H9 (cell line): Measurements from ENCODE around the gene FBXL16. TPM values are rescaled to one million over a fixed set of nuclear protein-coding genes. Genes with fewer than 3 reads are reported as not detected.

Experiments
- DNase-seq: peaks from one replicate; pipeline ENCODE4 v3.0.0-alpha.2; 2017
- H2AFZ ChIP-seq: one replicate; pipeline ENCODE4 v1.6.1; 2013; ENCODE audit warnings: mild to moderate bottlenecking, low read length, control low read depth, moderate library complexity
- H2AK5ac ChIP-seq: 2 replicates; pipeline ENCODE4 v1.6.1; 2013; ENCODE audit warnings: low read length, control low read depth, mixed read lengths; ENCODE audit not compliant: insufficient read length
- H2BK120ac ChIP-seq: one replicate; pipeline ENCODE4 v1.6.1; 2013; ENCODE audit warnings: low read depth, mild to moderate bottlenecking, low read length, control low read depth, inconsistent platforms; ENCODE audit not compliant: poor library complexity, severe bottlenecking
- H2BK12ac ChIP-seq: 2 replicates; pipeline ENCODE4 v1.6.1; 2013; ENCODE audit warnings: low read length, control low read depth, mixed read lengths, low read depth; ENCODE audit not compliant: insufficient read length
- H2BK15ac ChIP-seq: 2 replicates; pipeline ENCODE4 v1.6.1; 2013; ENCODE audit warnings: low read depth, low read length, control low read depth
- H2BK20ac ChIP-seq: one replicate; pipeline ENCODE4 v1.6.1; 2013; ENCODE audit warnings: low read depth, mild to moderate bottlenecking, low read length, control low read depth, inconsistent platforms; ENCODE audit not compliant: poor library complexity, severe bottlenecking
- H2BK5ac ChIP-seq: 2 replicates; pipeline ENCODE4 v1.6.1; 2013; ENCODE audit warnings: low read length, control low read depth, mixed read lengths; ENCODE audit not compliant: insufficient read length
- H3K14ac ChIP-seq: 2 replicates; pipeline ENCODE4 v1.6.1; 2013; ENCODE audit warnings: low read length, control low read depth; ENCODE audit not compliant: insufficient read depth
- H3K18ac ChIP-seq: 2 replicates; pipeline ENCODE4 v1.6.1; 2013; ENCODE audit warnings: low read depth, mild to moderate bottlenecking, mixed read lengths, low read length, control low read depth; ENCODE audit not compliant: insufficient read length
- H3K23ac ChIP-seq: 2 replicates; pipeline ENCODE4 v1.6.1; 2013; ENCODE audit warnings: low read length, control low read depth, mixed read lengths, low read depth; ENCODE audit not compliant: insufficient read length
- H3K23me2 ChIP-seq: 2 replicates; pipeline ENCODE4 v1.6.1; 2013; ENCODE audit warnings: low read depth, mild to moderate bottlenecking, mixed read lengths, low read length, control low read depth; ENCODE audit not compliant: insufficient read length, poor library complexity, severe bottlenecking
- H3K27ac ChIP-seq: 2 replicates; pipeline ENCODE4 v1.5.1; 2013; ENCODE audit warnings: low read length, control low read depth, mixed read lengths, low read depth; ENCODE audit not compliant: insufficient read length
- H3K27me3 ChIP-seq: 2 replicates; pipeline ENCODE4 v1.6.1; 2013; ENCODE audit warnings: low read length, control low read depth, inconsistent platforms; ENCODE audit not compliant: insufficient read depth
- H3K4ac ChIP-seq: 2 replicates; pipeline ENCODE4 v1.6.1; 2013; ENCODE audit warnings: low read depth, mild to moderate bottlenecking, control low read depth, inconsistent platforms, low read length, moderate library complexity
- H3K4me1 ChIP-seq: 2 replicates; pipeline ENCODE4 v1.6.1; 2013; ENCODE audit warnings: low read length, control low read depth, inconsistent platforms; ENCODE audit not compliant: insufficient read depth
- H3K4me2 ChIP-seq: 2 replicates; pipeline ENCODE4 v1.6.1; 2013; ENCODE audit warnings: low read length, control low read depth, mixed read lengths; ENCODE audit not compliant: insufficient read length, insufficient read depth
- H3K56ac ChIP-seq: 2 replicates; pipeline ENCODE4 v1.6.1; 2013; ENCODE audit warnings: low read depth, mild to moderate bottlenecking, mixed read lengths, low read length, control low read depth; ENCODE audit not compliant: insufficient read length
- H3K79me1 ChIP-seq: 2 replicates; pipeline ENCODE4 v1.6.1; 2013; ENCODE audit warnings: low read depth, mild to moderate bottlenecking, moderate library complexity, low read length, control low read depth, inconsistent platforms; ENCODE audit not compliant: insufficient read depth, poor library complexity, severe bottlenecking
- H3K79me2 ChIP-seq: 2 replicates; pipeline ENCODE4 v1.6.1; 2013; ENCODE audit warnings: low read length, control low read depth, inconsistent platforms; ENCODE audit not compliant: insufficient read depth
- H3K9ac ChIP-seq: 2 replicates; pipeline ENCODE4 v1.6.1; 2013; ENCODE audit warnings: low read length, control low read depth, mixed read lengths; ENCODE audit not compliant: insufficient read length; ENCODE audit errors: extremely low read depth
- H3K9me3 ChIP-seq: one replicate; pipeline ENCODE4 v1.6.1; 2013; ENCODE audit warnings: low read depth, low read length, inconsistent platforms; ENCODE audit not compliant: control insufficient read depth
- H3T11ph ChIP-seq: one replicate; pipeline ENCODE4 v1.6.1; 2013; ENCODE audit warnings: mild to moderate bottlenecking, low read length, control low read depth, inconsistent platforms
- H4K20me1 ChIP-seq: one replicate; pipeline ENCODE4 v1.6.1; 2013; ENCODE audit not compliant: control insufficient read depth, insufficient read length, insufficient read depth
- H4K5ac ChIP-seq: 2 replicates; pipeline ENCODE4 v1.6.1; 2013; ENCODE audit warnings: low read depth, mild to moderate bottlenecking, mixed read lengths, low read length, control low read depth; ENCODE audit not compliant: insufficient read length
- H4K8ac ChIP-seq: replicated peaks from 2 replicates; pipeline ENCODE4 v1.6.1; 2013; ENCODE audit warnings: low read length, control low read depth, mixed read lengths, low read depth; ENCODE audit not compliant: insufficient read length
- H4K91ac ChIP-seq: 2 replicates; pipeline ENCODE4 v1.6.1; 2013; ENCODE audit warnings: low read depth, mild to moderate bottlenecking, moderate library complexity, mixed read lengths, low read length, control low read depth; ENCODE audit not compliant: insufficient read length
- H3K27ac Mint-ChIP-seq, 3 experiments: 2 replicates in 2 of 3; 3 replicates in 1 of 3; pipeline ENCODE4 v1.8.0; 2020 to 2021; ENCODE audit warnings: mixed read lengths in 3 of 3, mild to moderate bottlenecking in 1 of 3, moderate library complexity in 1 of 3
- H3K27me3 Mint-ChIP-seq: 2 replicates; pipeline ENCODE4 v1.8.0; 2021; ENCODE audit warnings: low read depth, mild to moderate bottlenecking, moderate library complexity, mixed read lengths
- H3K36me3 Mint-ChIP-seq, 3 experiments: 2 replicates in 2 of 3; 3 replicates in 1 of 3; pipeline ENCODE4 v1.8.0; 2020 to 2021; ENCODE audit warnings: low read depth in 3 of 3, mixed read lengths in 3 of 3; ENCODE audit not compliant: insufficient read depth in 1 of 3
- H3K4me1 Mint-ChIP-seq, 2 experiments: 2 replicates each; pipeline ENCODE4 v1.8.0; 2020; ENCODE audit warnings: mixed read lengths in 2 of 2
- H3K4me3 Mint-ChIP-seq, 2 experiments: 2 replicates in 1 of 2; 3 replicates in 1 of 2; pipeline ENCODE4 v1.8.0; 2020 to 2021; ENCODE audit warnings: mild to moderate bottlenecking in 2 of 2, mixed read lengths in 2 of 2, moderate library complexity in 1 of 2
- H3K9me3 Mint-ChIP-seq, 2 experiments: 2 replicates in 1 of 2; 3 replicates in 1 of 2; pipeline ENCODE4 v1.8.0; 2020; ENCODE audit warnings: mild to moderate bottlenecking in 2 of 2, mixed read lengths in 2 of 2, moderate library complexity in 1 of 2
- CTCF ChIP-seq: fragments of 200-600 bp; sonication (generic); conservative IDR thresholded peaks from 3 replicates; pipeline ENCODE4 v1.8.0; 2021; ENCODE audit warnings: antibody characterized with exemption, mild to moderate bottlenecking
- WGBS: extraction: QIAGEN DNeasy Blood & Tissue Kit; methylation state at CpG from one replicate; pipeline ENCODE4 v1.1.7; 2013; ENCODE audit warnings: missing lambda C conversion rate, low lambda C conversion rate, mixed read lengths; ENCODE audit not compliant: insufficient read length; ENCODE audit errors: extremely low coverage; 5-methylcytosine and 5-hydroxymethylcytosine counted together
- total RNA-seq: library from RNA; stranded (reverse); gene quantifications from 2 replicates; pipeline ENCODE4 v1.2.1, GENCODE V29; 2021

The FBXL16 gene
- total RNA-seq, 1 experiment from 2014 or later, result 9.6 TPM

GRCh38 chr16:711084-711483, 5.5 kb upstream of the FBXL16 start:
- Histone ChIP-seq H3K18ac (no peak overlapping the region), H3K4me2 (no peak overlapping the region), H3K14ac (no peak overlapping the region), H3K23me2 (peaks cover 12% of the 10 kb centered on the region), H2BK120ac (no peak overlapping the region), H2AFZ (no peak overlapping the region), H3K4ac (no peak overlapping the region), H2BK20ac (no peak overlapping the region), H3K79me1 (no peaks in the 10 kb centered on the region), H3K4me1 (no peaks in the 10 kb centered on the region), H3K23ac (no peak overlapping the region), H3K27me3 (peaks cover 21% of the 10 kb centered on the region; the same call in 1 of the 2 replicates), H4K91ac (no peak overlapping the region), H2AK5ac (no peak overlapping the region), H2BK5ac (no peak overlapping the region), H4K8ac (no peak overlapping the region), H2BK12ac (no peak overlapping the region), H3K9ac (no peak overlapping the region), H3K27ac (no peak overlapping the region), H4K20me1 (no peaks in the 10 kb centered on the region), H2BK15ac (no peak overlapping the region), H3K56ac (no peak overlapping the region), H3K9me3 (no peaks in the 10 kb centered on the region), H3K79me2 (no peaks in the 10 kb centered on the region), H3T11ph (no peak overlapping the region), H4K5ac (no peak overlapping the region)
- DNase-seq, result no peak
- H3K27ac Mint-ChIP-seq, result no peak overlapping the region
- peaks cover 4 to 13% of the 10 kb centered on the region in 2 experiments for H3K4me1 Mint-ChIP-seq
- H3K4me3 Mint-ChIP-seq, result no peak overlapping the region
- H3K9me3 Mint-ChIP-seq, result peaks cover 0 to 2% of the 10 kb centered on the region in 2 experiments; a peak in 2 of 5 replicates
- WGBS, result no CpG with 5 or more reads among the region's 12 CpGs
- H3K27me3 Mint-ChIP-seq, result peaks cover 79% of the 10 kb centered on the region
- TF ChIP-seq CTCF, result no peak
- no peaks in the 10 kb centered on the region for H3K36me3 Mint-ChIP-seq
